NOMO-1 treated with dmso at 0.1 percent for 144 hours (cell line): ENCODE measurements around the gene DPYD.
A peak's percentile ranks its signal among the peaks of the same experiment; 100 is the strongest.

Source experiments
- DNase-seq: peaks from one replicate; lab custom pipeline; 2025; ENCODE audit not compliant: unreplicated experiment; lab: John Stamatoyannopoulos, UW

DPYD gene

GRCh38 chr1:97560714-97561113 lies 360.1 kb downstream of the DPYD start:
- no peak for DNase-seq

- DNase-seq: no peak
These were observed 366.9 kb downstream of the DPYD start for GRCh38 chr1:97553971-97554370.

- DNase-seq: no peak
These were observed 369.7 kb downstream of the DPYD start for GRCh38 chr1:97551113-97551512.

- no peak for DNase-seq
These were observed 375.4 kb downstream of the DPYD start for GRCh38 chr1:97545446-97545845.

GRCh38 chr1:97540346-97540888 lies 380.4 kb downstream of the DPYD start:
- DNase-seq: no peak

GRCh38 chr1:97538113-97538512 lies 382.7 kb downstream of the DPYD start:
- DNase-seq: no peak

- no peak for DNase-seq
These were observed 387.5 kb downstream of the DPYD start for GRCh38 chr1:97533358-97533757.

- DNase-seq: no peak
These were observed 391.2 kb downstream of the DPYD start for GRCh38 chr1:97529600-97529999.

- DNase-seq: no peak
These were observed 396.6 kb downstream of the DPYD start for GRCh38 chr1:97524211-97524610.

GRCh38 chr1:97516588-97516987 lies 404.2 kb downstream of the DPYD start:
- DNase-seq: no peak

- no peak for DNase-seq
These were observed 412.1 kb downstream of the DPYD start for GRCh38 chr1:97508653-97509218.

- no peak for DNase-seq
These were observed 413.0 kb downstream of the DPYD start for GRCh38 chr1:97507863-97508262.

- DNase-seq: no peak
These were observed 414.5 kb downstream of the DPYD start for GRCh38 chr1:97506368-97506767.

GRCh38 chr1:97505816-97506215 lies 415.0 kb downstream of the DPYD start:
- DNase-seq: no peak

- DNase-seq: no peak
These were observed 415.5 kb downstream of the DPYD start for GRCh38 chr1:97505289-97505688.

GRCh38 chr1:97502360-97502759 lies 418.5 kb downstream of the DPYD start:
- no peak for DNase-seq

GRCh38 chr1:97501628-97502027 lies 419.2 kb downstream of the DPYD start:
- no peak for DNase-seq

GRCh38 chr1:97500760-97501159 lies 420.1 kb downstream of the DPYD start:
- no peak for DNase-seq

- DNase-seq: no peak
These were observed 421.2 kb downstream of the DPYD start for GRCh38 chr1:97499667-97500066.

GRCh38 chr1:97489834-97490233 lies 431.0 kb downstream of the DPYD start:
- DNase-seq: peak; percentile 25

GRCh38 chr1:97488530-97488929 lies 432.3 kb downstream of the DPYD start:
- no peak for DNase-seq

GRCh38 chr1:97482022-97482421 lies 438.8 kb downstream of the DPYD start:
- DNase-seq: no peak

GRCh38 chr1:97467445-97467844 lies 453.4 kb downstream of the DPYD start:
- no peak for DNase-seq
